ENCODE data around the gene TWF1.
"Not testable (repeated sequence)": the region's sequence is repeated elsewhere in the genome, so short reads cannot be mapped to it uniquely, and the experiment has no call there.

TWF1 gene

DNA sequence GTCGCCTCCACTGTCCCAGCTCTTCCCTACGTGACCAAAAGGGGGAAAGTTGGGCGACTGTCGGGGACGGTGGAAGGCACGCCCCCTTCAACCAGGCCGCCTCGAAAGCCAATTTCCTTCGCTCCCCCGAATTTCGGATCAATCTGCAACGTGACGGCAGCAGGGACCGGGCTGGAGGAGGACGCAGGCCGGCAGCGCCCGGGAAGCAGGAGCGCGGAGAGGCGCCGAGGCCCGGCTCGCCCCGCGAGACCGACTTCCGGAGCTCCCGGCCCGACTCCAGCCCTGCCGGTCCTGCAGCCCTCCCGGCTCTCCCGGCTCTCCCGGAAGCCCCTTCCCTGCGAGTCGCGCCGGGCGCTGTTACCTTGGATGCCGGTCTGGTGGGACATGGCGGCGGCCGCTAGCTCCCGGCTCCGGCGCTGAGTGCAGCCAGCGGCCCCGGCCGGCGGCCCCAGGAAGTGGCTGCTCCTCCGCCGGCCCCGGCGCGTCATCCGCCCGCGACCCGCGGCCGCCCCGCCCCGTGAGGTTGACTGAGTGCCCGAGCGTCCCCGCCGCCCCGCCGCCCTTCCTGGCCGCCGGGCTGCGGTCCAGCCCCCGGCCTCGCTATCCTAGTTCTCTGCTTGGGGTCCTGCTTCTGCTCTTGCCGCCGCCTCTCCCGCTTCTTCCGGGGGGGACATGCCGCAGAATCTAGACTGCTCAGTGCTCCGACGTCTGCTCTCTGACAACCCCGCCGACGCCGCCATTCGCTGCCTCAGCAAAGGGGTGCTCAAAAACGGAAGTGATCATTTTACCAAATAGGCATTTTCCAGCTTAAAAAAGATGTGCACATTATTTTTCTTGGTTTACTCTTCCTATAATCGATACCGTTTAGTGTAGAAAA lies at the start of gene TWF1:
TWF1 (minus strand) TSS at position 458 of the 877 bp plus-strand sequence; CDS start at position 386, 72 bp downstream.
- DNase-seq (ENCODE audit: low read depth), result peak; percentile 82

DNA sequence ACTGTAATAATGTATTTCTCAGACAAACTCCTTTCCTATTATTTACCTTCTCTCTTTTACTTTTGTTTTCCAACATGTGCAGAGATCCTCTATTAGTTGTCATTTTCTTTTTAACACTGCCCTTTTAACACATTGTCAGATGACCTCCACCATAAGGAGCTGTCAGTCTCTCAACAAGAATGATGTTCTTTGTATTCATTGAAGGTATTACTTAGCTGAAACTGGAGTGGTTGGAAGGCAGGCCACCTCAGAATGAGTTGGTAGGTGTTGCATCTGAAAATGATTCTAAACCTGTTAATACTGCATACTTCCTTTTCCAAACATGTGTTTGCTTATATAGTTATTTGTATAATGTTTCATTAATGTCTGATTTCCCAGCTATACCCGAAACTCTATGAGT lies 46.6 kb upstream of the TWF1 start:
- no peak for DNase-seq (ENCODE audit: low read depth)

GRCh38 chr12:43848786-43849185 lies 42.7 kb upstream of the TWF1 start:
- no peak for DNase-seq (ENCODE audit: low read depth)

- DNase-seq (ENCODE audit: low read depth), result no peak
These were observed 42.0 kb upstream of the TWF1 start for GRCh38 chr12:43848226-43848507.

GRCh38 chr12:43847425-43848225 lies 41.5 kb upstream of the TWF1 start:
- DNase-seq (ENCODE audit: low read depth), result not testable (repeated sequence)

- DNase-seq (ENCODE audit: low read depth), result no peak
These were observed 36.1 kb upstream of the TWF1 start for GRCh38 chr12:43842259-43842658.

GRCh38 chr12:43841253-43841652 lies 35.1 kb upstream of the TWF1 start:
- DNase-seq (ENCODE audit: low read depth), result no peak

DNA sequence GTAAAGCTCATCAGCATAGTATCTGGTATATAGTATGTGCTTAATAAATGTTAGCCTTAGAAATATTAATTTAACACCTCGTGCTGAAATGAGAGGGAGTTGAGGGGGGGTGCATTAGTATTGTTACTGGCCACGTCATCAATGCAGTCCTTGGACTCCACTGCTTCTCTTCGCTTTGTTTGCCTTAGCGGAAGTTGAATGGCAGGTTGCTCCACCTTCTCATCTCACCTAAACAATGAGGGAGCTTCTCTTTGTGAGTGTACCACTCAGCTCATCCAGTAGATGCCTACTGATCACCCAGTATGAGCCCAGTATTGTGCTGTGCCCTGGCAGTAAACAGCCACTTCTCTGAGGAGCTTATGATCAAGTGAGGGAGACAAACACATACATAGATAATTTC lies 34.2 kb upstream of the TWF1 start:
- DNase-seq (ENCODE audit: low read depth), result no peak

- DNase-seq (ENCODE audit: low read depth), result no peak
These were observed 30.4 kb upstream of the TWF1 start for GRCh38 chr12:43836475-43836989.

GRCh38 chr12:43835656-43836474 lies 29.7 kb upstream of the TWF1 start, which contains the start of gene TMEM117:
Gene TMEM117, plus strand, starts transcription at chr12:43836081.
- peak; percentile 37 for DNase-seq (ENCODE audit: low read depth)

- no peak for DNase-seq (ENCODE audit: low read depth)
These were observed 29.1 kb upstream of the TWF1 start for GRCh38 chr12:43835264-43835655.

DNA sequence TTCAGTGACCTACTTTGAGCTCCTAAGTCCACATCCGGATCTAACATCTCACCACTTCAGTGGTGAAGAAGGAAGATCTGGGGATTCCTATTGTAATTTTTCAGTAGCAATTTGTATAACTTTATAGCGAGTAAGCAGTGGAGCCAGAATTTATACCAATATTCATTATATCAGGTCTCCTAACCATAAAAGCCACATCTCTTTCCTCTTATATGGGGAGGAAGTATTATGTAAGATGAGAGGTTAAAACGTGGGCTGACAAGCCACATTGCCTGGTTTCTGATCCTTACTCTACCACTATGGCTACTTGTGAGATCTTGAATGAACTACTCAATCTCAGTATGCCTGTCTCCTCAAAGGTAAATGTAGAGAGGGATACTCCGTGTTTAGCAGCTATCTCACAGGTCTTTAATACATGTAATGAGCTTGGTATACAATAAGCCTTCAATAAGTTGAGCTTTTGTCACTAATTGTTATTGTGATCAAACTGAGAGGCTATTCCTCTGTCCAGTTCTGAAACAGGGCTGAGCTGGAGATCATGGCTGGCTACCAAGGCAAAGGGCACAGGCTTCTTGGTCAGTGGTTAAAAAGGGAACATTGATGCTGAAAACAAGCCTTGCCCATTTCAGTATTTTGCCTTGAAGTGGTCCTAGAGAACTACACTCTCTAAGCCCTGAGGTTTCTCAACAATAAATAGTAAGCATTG lies 26.5 kb upstream of the TWF1 start:
- DNase-seq (ENCODE audit: low read depth), result no peak

- DNase-seq (ENCODE audit: low read depth), result no peak
These were observed 21.0 kb upstream of the TWF1 start for GRCh38 chr12:43827093-43827492.

DNA sequence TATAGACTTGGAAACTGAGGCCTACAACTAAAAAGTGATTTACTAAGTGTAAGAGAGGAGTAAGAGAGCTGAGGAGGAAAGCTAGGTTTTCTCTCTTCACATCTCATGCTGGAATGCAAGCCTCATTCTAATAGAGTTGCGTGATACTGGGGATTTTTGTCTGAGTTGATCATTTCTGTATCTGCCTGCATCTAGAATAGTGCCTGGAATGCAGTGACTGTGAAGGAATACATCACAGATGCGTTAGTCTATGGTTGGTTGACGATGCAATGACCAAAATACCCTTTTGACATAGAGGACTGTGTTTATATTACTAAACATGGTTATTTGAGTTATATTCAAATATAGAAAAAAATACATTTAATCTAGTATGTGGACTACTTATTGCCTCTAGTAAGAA lies 20.6 kb upstream of the TWF1 start:
- no peak for DNase-seq (ENCODE audit: low read depth)

GRCh38 chr12:43824207-43824775 lies 18.2 kb upstream of the TWF1 start:
- no peak for DNase-seq (ENCODE audit: low read depth)

GRCh38 chr12:43816168-43816567 lies 10.1 kb upstream of the TWF1 start:
- DNase-seq (ENCODE audit: low read depth), result no peak

- DNase-seq (ENCODE audit: low read depth), result no peak
These were observed 9.3 kb upstream of the TWF1 start for GRCh38 chr12:43815416-43815815.

GRCh38 chr12:43812926-43813325 lies 6.8 kb upstream of the TWF1 start:
- no peak for DNase-seq (ENCODE audit: low read depth)

- DNase-seq (ENCODE audit: low read depth), result no peak
These were observed 5.9 kb upstream of the TWF1 start for GRCh38 chr12:43812057-43812456.

DNA sequence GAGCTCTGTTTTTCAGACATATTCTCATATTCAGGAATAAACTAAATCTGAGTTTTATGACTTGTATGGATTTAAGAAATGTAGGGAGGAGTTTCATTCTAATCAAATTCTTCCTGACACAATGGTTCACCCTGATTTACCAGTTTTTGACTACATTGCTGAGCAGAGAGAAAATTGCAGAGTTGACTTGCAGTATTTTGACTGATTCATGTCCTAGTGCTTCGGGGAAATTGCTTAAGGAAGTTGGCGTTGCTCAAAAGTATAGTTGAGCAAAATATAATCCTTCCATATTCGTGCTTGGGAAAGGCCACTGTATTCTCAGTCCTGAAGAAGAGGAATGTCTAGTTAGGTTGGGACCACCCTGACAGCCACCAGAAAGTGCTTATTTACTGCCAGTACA lies 1.3 kb upstream of the TWF1 start:
- DNase-seq (ENCODE audit: low read depth), result no peak

GRCh38 chr12:43806737-43807072 lies 588 bp upstream of the TWF1 start:
- no peak for DNase-seq (ENCODE audit: low read depth)

Data from activated T-helper 9 cell treated with anti-CD3 and anti-CD28 coated beads, Interleukin-2, amount 50 U/mL, for 16 hours (primary cell).